ENCODE data around the gene NFE2L3.
"Not testable (repeated sequence)": the region's sequence is repeated elsewhere in the genome, so short reads cannot be mapped to it uniquely, and the experiment has no call there.

Gene NFE2L3

GRCh38 chr7:26147646-26148306 is 4.2 kb upstream of the NFE2L3 start:
- not testable (repeated sequence) for DNase-seq

DNA sequence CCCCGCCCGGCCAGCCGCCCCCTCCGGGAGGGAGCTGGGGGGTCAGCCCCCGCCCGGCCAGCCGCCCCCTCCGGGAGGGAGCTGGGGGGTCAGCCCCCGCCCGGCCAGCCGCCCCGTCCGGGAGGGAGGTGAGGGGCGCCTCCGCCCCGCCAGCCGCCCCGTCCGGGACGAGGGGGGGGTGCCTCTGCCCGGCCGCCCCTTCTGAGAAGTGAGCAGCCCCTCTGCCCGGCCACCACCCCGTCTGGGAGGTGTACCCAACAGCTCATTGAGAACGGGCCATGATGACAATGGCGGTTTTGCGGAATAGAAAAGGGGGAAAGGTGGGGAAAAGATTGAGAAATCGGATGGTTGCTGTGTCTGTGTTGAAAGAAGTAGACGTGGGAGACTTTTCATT is 3.7 kb upstream of the NFE2L3 start:
- not testable (repeated sequence) for DNase-seq

DNA sequence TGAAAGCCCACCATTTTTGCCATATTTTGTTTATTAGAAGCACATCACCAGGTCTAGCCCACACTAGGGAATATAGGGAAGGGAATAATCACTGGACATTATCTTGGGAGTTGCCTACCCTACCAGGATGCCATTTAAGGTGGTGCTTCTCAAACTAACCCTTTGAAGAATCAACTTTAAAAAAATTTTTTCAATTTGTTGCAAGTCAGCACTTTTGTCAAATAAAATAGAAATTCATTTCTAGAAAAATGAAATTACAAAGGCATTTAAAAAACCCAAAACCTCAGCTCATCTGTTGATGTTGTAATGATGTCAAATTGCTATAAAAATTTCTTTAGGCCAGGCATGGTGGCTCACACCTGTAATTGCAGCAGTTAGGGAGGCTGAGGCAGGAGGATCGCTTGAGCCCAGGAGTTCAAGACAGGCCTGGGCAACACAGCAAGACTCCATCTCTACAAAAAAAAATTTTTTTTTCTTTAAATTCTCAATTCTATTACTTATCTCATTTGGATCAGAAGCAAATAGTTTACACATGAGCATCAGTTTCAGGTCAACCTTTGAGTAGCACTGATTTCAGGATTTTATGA is 2.5 kb upstream of the NFE2L3 start:
- no peak for DNase-seq

- no peak for DNase-seq
These were observed 902 bp upstream of the NFE2L3 start for GRCh38 chr7:26151096-26151495.

DNA sequence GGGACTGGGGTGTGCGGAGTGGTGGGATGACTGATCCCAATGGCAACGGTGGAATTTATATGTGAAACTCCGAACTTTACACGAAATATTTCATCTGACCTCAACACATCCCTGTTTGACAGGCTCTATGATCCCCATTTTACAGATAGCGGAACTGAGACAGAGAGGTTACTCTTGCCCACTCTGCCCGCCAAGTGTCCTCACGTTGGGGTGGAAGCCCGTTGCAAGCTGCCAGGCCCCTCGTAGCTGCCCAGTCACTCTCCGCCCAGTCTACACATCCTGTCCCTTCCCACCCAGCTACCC is 397 bp upstream of the NFE2L3 start:
- no peak for DNase-seq

GRCh38 chr7:26152782-26153240 is 813 bp downstream of the NFE2L3 start:
- peak; percentile 81 for DNase-seq

DNA sequence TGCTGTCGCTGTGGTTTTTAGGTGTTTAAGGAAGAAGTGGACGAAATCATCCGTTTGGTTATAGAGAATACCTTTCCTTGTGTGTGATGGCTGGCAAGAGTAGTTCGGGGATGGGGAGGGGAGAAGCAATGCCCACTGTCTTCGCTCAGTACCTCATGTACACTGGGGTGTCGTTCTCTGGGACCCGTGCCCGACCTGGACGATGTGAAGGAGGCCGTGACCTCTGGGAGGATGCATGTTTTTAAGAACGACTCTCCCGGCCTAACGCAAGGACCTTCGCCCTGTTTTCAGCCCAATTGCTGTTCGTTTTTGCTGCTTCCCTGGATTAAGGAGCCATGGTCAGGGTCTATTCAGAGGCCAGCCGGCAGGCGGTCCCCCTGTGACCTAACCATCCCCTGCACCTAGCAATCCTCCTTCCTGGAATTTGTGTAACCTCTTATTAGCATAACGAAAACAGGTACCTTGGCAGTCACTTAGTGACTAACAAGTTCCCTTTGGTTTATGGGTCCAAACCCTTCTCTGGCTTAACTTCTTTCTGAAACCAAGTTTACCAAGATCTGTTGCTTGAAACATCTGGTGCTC is 1.3 kb downstream of the NFE2L3 start:
- DNase-seq, result peak; percentile 79

GRCh38 chr7:26153823-26154783 is 2.1 kb downstream of the NFE2L3 start:
- peak; percentile 66 for DNase-seq

- DNase-seq, result no peak
These were observed 3.8 kb downstream of the NFE2L3 start for GRCh38 chr7:26155531-26156375.

GRCh38 chr7:26156451-26157420 is 4.7 kb downstream of the NFE2L3 start:
- peak; percentile 74 for DNase-seq

DNA sequence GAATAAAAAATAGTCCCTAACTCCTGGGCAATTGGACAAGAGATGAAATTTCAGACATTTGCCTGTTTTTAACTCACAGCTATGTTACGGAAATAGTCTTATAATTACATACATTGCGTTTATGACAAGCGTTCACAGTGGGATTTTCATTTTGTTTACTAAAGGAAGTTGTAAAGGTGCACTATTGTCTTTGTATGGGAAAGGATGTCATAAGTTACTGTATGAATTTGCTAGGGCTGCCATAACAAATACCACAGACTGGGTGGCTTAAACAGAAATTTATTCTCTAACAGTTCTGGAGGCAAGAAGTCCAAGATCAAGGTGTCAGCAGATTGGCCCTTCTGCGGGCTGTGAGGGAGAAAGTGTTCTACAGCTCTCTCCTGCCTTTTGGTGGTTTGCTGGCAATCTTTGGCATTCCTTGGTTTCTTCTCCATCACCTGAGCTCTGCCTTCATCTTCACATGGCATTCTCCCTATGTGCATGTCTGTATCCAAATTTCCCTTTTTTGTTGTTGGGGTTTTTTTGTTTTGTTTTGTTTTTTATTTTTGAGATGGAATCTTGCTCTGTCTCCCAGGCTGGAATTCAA is 5.6 kb downstream of the NFE2L3 start:
- DNase-seq, result no peak

- DNase-seq, result no peak
These were observed 7.2 kb downstream of the NFE2L3 start for GRCh38 chr7:26159243-26159642.

DNA sequence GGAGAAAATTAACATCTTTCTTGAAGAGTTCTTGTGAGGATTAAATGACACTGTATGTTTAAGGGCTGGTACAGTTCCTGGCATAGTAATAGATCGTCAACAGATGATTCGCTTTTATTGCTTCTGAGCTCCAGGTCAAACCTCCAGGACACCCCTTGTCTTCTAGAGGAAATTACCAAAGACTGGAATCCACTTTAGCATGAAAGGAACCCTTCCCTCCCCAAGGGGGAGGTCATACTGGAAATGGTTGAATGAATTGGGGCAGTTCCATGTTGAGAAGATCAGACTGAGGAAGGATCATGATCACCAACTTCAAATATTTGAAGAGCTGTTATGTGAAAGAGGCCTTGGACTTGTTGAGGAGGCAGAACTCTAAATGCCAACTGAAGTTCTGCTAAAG is 8.9 kb downstream of the NFE2L3 start:
- DNase-seq, result no peak

- no peak for DNase-seq
These were observed 10.4 kb downstream of the NFE2L3 start for GRCh38 chr7:26162431-26162830.

- DNase-seq, result not testable (repeated sequence)
These were observed 11.8 kb downstream of the NFE2L3 start for GRCh38 chr7:26163804-26164203.

DNA sequence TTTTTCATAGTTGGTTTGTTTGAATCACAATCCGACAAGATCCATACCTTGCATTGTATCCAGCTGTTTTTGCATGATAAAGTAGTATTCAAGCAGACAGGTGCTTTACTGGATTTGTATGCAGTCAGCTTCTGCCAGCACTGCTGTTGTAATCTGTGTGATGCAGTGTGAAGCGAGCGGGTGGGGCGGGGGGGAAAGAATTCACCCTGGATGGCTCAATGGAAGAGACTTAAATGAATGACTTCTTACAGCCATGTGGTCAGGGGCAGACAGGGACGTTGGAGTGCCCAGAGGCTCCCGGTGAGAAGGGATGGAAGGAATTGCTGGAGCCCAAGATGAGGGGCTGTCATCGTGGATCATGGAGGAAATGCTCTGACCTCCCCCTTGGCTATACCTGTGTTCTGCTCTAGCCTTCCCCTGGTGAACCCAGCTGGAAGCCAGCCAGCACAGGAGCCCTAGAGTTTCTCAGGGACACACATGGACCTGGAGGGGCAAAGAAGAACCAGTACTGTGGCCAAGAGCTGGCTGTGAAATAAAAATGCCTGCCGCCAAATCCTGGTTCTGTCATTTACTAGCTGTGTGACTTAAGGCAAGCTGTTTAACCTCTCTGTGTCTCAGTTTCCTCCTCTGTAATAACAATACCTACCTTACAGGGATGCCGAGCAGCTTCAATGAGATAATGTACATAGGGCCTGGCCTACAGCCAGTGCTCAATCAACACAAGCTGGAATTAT is 14.1 kb downstream of the NFE2L3 start:
- no peak for DNase-seq

DNA sequence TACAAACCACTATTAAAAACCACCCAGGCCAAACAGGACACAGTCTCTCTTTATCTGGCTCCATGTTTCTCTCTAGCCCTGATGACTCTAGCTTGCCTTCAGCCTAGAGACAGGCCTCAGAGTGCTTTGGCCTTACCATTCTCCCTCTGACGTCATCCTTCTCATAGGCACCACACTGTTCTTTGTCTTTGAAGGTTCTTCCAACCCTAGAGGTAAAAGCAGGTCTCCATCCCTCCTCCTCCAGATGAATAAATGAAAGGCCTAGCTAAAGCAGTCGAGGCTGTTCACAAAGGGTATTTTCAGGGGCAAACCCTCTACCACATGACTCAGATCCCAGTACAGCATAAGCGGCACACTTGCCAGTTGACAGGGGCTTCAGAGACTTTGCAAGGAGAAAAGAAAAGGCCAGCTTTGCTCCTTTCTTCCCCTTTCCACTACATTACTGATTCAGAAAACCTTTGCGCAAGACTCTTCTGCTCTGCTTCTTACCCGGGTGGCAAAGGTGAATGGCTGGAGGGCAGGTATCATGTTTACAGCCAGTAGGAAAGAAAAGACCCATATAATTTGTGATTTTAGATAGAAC is 14.8 kb downstream of the NFE2L3 start:
- no peak for DNase-seq

DNA sequence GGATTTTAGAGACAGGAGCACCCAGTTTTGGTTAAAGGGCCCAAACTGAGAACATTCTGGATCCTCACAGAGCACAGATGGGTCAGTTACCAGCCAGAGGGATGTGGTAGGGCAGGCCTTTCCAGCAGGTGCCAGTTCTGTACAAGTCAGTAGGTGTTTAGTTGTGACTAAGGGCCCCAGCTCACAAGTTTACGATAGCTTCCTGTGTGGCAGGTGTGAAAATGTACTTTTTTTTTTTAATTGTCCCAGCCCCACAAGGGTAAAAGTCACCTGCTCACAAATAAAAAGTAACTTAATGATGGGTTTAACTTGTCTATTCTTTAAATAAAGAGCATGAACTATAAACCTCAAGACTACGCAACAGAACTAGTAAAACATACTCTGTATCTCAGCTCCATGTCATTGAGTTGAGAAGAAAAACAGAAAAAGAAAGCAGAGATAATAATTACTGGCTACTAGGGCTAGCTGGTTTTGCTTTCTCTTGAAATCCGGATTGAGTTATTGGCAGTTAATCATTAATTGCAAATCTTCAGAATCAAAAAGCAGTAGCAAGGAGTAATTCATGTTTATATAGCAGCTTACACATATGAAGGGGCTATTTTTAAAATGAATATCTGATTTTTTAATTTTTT is 15.4 kb downstream of the NFE2L3 start:
- no peak for DNase-seq

- no peak for DNase-seq
These were observed 16.5 kb downstream of the NFE2L3 start for GRCh38 chr7:26168458-26169023.

All from activated CD8-positive, alpha-beta memory T cell treated with anti-CD3 and anti-CD28 coated beads for 24 hours (primary cell).